Ishikawa (cell line): ENCODE data around the gene CCR6.

Source experiments
- CEBPB ChIP-seq: IDR thresholded peaks from 2 replicates; pipeline ENCODE4 v1.6.1; 2012
- CREB1 ChIP-seq: IDR thresholded peaks from 2 replicates; pipeline ENCODE4 v1.6.1; 2012; ENCODE audit warnings: low read depth
- EGR1 ChIP-seq: IDR thresholded peaks from 2 replicates; pipeline ENCODE4 v1.6.1; 2012
- EP300 ChIP-seq: IDR thresholded peaks from 2 replicates; pipeline ENCODE4 v1.6.1; 2012; ENCODE audit warnings: borderline replicate concordance
- RAD21 ChIP-seq: IDR thresholded peaks from 2 replicates; pipeline ENCODE4 v1.6.1; 2012; ENCODE audit warnings: low read depth
- TCF12 ChIP-seq: IDR thresholded peaks from 2 replicates; pipeline ENCODE4 v1.6.1; 2012; ENCODE audit warnings: low read depth
- TEAD4 ChIP-seq: IDR thresholded peaks from 2 replicates; pipeline ENCODE4 v1.6.1; 2012
- TF ChIP-seq, protein P1 (sequence below): IDR thresholded peaks from 2 replicates; pipeline ENCODE4 v1.6.1; 2012
- TF ChIP-seq, protein P2 (sequence below): IDR thresholded peaks from 2 replicates; pipeline ENCODE4 v1.6.1; 2012
- TF ChIP-seq, protein P3 (sequence below): IDR thresholded peaks from 2 replicates; pipeline ENCODE4 v1.6.1; 2012; ENCODE audit warnings: low read depth, mild to moderate bottlenecking

DNA sequence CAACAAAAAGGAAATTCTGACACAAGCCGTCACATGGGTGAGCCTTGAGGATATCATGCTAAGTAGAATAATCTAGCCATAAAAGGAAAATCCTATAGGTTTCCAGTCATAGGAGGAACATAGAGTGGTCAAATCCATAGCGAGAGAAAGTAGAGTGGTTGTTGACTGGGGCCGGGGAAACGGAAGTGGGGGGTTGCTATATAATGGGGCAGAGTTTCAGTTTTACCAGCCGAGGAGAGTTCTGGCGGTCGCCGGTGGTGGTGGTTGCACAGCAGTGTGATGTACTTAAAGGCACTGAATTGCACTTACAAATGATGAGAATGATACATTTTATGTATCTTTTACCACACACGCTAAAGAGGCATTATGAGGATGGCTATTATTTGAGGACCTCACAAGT lies 30.0 kb downstream of the CCR6 start:
- TF ChIP-seq EGR1 (no peak), CREB1 (no peak), RAD21 (no peak), EP300 (no peak), TCF12 (no peak), TEAD4 (no peak), CEBPB (no peak)
- TF ChIP-seq, protein P1, sequence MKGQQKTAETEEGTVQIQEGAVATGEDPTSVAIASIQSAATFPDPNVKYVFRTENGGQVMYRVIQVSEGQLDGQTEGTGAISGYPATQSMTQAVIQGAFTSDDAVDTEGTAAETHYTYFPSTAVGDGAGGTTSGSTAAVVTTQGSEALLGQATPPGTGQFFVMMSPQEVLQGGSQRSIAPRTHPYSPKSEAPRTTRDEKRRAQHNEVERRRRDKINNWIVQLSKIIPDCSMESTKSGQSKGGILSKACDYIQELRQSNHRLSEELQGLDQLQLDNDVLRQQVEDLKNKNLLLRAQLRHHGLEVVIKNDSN: no peak
- TF ChIP-seq, protein P2, sequence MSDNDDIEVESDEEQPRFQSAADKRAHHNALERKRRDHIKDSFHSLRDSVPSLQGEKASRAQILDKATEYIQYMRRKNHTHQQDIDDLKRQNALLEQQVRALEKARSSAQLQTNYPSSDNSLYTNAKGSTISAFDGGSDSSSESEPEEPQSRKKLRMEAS: no peak
- TF ChIP-seq, protein P3, sequence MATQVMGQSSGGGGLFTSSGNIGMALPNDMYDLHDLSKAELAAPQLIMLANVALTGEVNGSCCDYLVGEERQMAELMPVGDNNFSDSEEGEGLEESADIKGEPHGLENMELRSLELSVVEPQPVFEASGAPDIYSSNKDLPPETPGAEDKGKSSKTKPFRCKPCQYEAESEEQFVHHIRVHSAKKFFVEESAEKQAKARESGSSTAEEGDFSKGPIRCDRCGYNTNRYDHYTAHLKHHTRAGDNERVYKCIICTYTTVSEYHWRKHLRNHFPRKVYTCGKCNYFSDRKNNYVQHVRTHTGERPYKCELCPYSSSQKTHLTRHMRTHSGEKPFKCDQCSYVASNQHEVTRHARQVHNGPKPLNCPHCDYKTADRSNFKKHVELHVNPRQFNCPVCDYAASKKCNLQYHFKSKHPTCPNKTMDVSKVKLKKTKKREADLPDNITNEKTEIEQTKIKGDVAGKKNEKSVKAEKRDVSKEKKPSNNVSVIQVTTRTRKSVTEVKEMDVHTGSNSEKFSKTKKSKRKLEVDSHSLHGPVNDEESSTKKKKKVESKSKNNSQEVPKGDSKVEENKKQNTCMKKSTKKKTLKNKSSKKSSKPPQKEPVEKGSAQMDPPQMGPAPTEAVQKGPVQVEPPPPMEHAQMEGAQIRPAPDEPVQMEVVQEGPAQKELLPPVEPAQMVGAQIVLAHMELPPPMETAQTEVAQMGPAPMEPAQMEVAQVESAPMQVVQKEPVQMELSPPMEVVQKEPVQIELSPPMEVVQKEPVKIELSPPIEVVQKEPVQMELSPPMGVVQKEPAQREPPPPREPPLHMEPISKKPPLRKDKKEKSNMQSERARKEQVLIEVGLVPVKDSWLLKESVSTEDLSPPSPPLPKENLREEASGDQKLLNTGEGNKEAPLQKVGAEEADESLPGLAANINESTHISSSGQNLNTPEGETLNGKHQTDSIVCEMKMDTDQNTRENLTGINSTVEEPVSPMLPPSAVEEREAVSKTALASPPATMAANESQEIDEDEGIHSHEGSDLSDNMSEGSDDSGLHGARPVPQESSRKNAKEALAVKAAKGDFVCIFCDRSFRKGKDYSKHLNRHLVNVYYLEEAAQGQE: no peak
